H9 (cell line): ENCODE data around the gene CHMP4B. TPM values are rescaled to one million over a fixed set of nuclear protein-coding genes. Genes with fewer than 3 reads are reported as not detected.

Source experiments
- DNase-seq: peaks from one replicate; pipeline ENCODE4 v3.0.0-alpha.2; 2017
- H2AFZ ChIP-seq: one replicate; pipeline ENCODE4 v1.6.1; 2013; ENCODE audit warnings: mild to moderate bottlenecking, low read length, control low read depth, moderate library complexity
- H2AK5ac ChIP-seq: 2 replicates; pipeline ENCODE4 v1.6.1; 2013; ENCODE audit warnings: low read length, control low read depth, mixed read lengths; ENCODE audit not compliant: insufficient read length
- H2BK120ac ChIP-seq: one replicate; pipeline ENCODE4 v1.6.1; 2013; ENCODE audit warnings: low read depth, mild to moderate bottlenecking, low read length, control low read depth, inconsistent platforms; ENCODE audit not compliant: poor library complexity, severe bottlenecking
- H2BK12ac ChIP-seq: 2 replicates; pipeline ENCODE4 v1.6.1; 2013; ENCODE audit warnings: low read length, control low read depth, mixed read lengths, low read depth; ENCODE audit not compliant: insufficient read length
- H2BK15ac ChIP-seq: 2 replicates; pipeline ENCODE4 v1.6.1; 2013; ENCODE audit warnings: low read depth, low read length, control low read depth
- H2BK20ac ChIP-seq: one replicate; pipeline ENCODE4 v1.6.1; 2013; ENCODE audit warnings: low read depth, mild to moderate bottlenecking, low read length, control low read depth, inconsistent platforms; ENCODE audit not compliant: poor library complexity, severe bottlenecking
- H2BK5ac ChIP-seq: 2 replicates; pipeline ENCODE4 v1.6.1; 2013; ENCODE audit warnings: low read length, control low read depth, mixed read lengths; ENCODE audit not compliant: insufficient read length
- H3K14ac ChIP-seq: 2 replicates; pipeline ENCODE4 v1.6.1; 2013; ENCODE audit warnings: low read length, control low read depth; ENCODE audit not compliant: insufficient read depth
- H3K18ac ChIP-seq: 2 replicates; pipeline ENCODE4 v1.6.1; 2013; ENCODE audit warnings: low read depth, mild to moderate bottlenecking, mixed read lengths, low read length, control low read depth; ENCODE audit not compliant: insufficient read length
- H3K23ac ChIP-seq: 2 replicates; pipeline ENCODE4 v1.6.1; 2013; ENCODE audit warnings: low read length, control low read depth, mixed read lengths, low read depth; ENCODE audit not compliant: insufficient read length
- H3K23me2 ChIP-seq: 2 replicates; pipeline ENCODE4 v1.6.1; 2013; ENCODE audit warnings: low read depth, mild to moderate bottlenecking, mixed read lengths, low read length, control low read depth; ENCODE audit not compliant: insufficient read length, poor library complexity, severe bottlenecking
- H3K27ac ChIP-seq: 2 replicates; pipeline ENCODE4 v1.5.1; 2013; ENCODE audit warnings: low read length, control low read depth, mixed read lengths, low read depth; ENCODE audit not compliant: insufficient read length
- H3K27me3 ChIP-seq: 2 replicates; pipeline ENCODE4 v1.6.1; 2013; ENCODE audit warnings: low read length, control low read depth, inconsistent platforms; ENCODE audit not compliant: insufficient read depth
- H3K4ac ChIP-seq: 2 replicates; pipeline ENCODE4 v1.6.1; 2013; ENCODE audit warnings: low read depth, mild to moderate bottlenecking, control low read depth, inconsistent platforms, low read length, moderate library complexity
- H3K4me1 ChIP-seq: 2 replicates; pipeline ENCODE4 v1.6.1; 2013; ENCODE audit warnings: low read length, control low read depth, inconsistent platforms; ENCODE audit not compliant: insufficient read depth
- H3K4me2 ChIP-seq: 2 replicates; pipeline ENCODE4 v1.6.1; 2013; ENCODE audit warnings: low read length, control low read depth, mixed read lengths; ENCODE audit not compliant: insufficient read length, insufficient read depth
- H3K56ac ChIP-seq: 2 replicates; pipeline ENCODE4 v1.6.1; 2013; ENCODE audit warnings: low read depth, mild to moderate bottlenecking, mixed read lengths, low read length, control low read depth; ENCODE audit not compliant: insufficient read length
- H3K79me1 ChIP-seq: 2 replicates; pipeline ENCODE4 v1.6.1; 2013; ENCODE audit warnings: low read depth, mild to moderate bottlenecking, moderate library complexity, low read length, control low read depth, inconsistent platforms; ENCODE audit not compliant: insufficient read depth, poor library complexity, severe bottlenecking
- H3K79me2 ChIP-seq: 2 replicates; pipeline ENCODE4 v1.6.1; 2013; ENCODE audit warnings: low read length, control low read depth, inconsistent platforms; ENCODE audit not compliant: insufficient read depth
- H3K9ac ChIP-seq: 2 replicates; pipeline ENCODE4 v1.6.1; 2013; ENCODE audit warnings: low read length, control low read depth, mixed read lengths; ENCODE audit not compliant: insufficient read length; ENCODE audit errors: extremely low read depth
- H3K9me3 ChIP-seq: one replicate; pipeline ENCODE4 v1.6.1; 2013; ENCODE audit warnings: low read depth, low read length, inconsistent platforms; ENCODE audit not compliant: control insufficient read depth
- H3T11ph ChIP-seq: one replicate; pipeline ENCODE4 v1.6.1; 2013; ENCODE audit warnings: mild to moderate bottlenecking, low read length, control low read depth, inconsistent platforms
- H4K20me1 ChIP-seq: one replicate; pipeline ENCODE4 v1.6.1; 2013; ENCODE audit not compliant: control insufficient read depth, insufficient read length, insufficient read depth
- H4K5ac ChIP-seq: 2 replicates; pipeline ENCODE4 v1.6.1; 2013; ENCODE audit warnings: low read depth, mild to moderate bottlenecking, mixed read lengths, low read length, control low read depth; ENCODE audit not compliant: insufficient read length
- H4K8ac ChIP-seq: replicated peaks from 2 replicates; pipeline ENCODE4 v1.6.1; 2013; ENCODE audit warnings: low read length, control low read depth, mixed read lengths, low read depth; ENCODE audit not compliant: insufficient read length
- H4K91ac ChIP-seq: 2 replicates; pipeline ENCODE4 v1.6.1; 2013; ENCODE audit warnings: low read depth, mild to moderate bottlenecking, moderate library complexity, mixed read lengths, low read length, control low read depth; ENCODE audit not compliant: insufficient read length
- H3K27ac Mint-ChIP-seq, 3 experiments: 2 replicates in 2 of 3; 3 replicates in 1 of 3; pipeline ENCODE4 v1.8.0; 2020 to 2021; ENCODE audit warnings: mixed read lengths in 3 of 3, mild to moderate bottlenecking in 1 of 3, moderate library complexity in 1 of 3
- H3K27me3 Mint-ChIP-seq: 2 replicates; pipeline ENCODE4 v1.8.0; 2021; ENCODE audit warnings: low read depth, mild to moderate bottlenecking, moderate library complexity, mixed read lengths
- H3K36me3 Mint-ChIP-seq, 3 experiments: 2 replicates in 2 of 3; 3 replicates in 1 of 3; pipeline ENCODE4 v1.8.0; 2020 to 2021; ENCODE audit warnings: low read depth in 3 of 3, mixed read lengths in 3 of 3; ENCODE audit not compliant: insufficient read depth in 1 of 3
- H3K4me1 Mint-ChIP-seq, 2 experiments: 2 replicates each; pipeline ENCODE4 v1.8.0; 2020; ENCODE audit warnings: mixed read lengths in 2 of 2
- H3K4me3 Mint-ChIP-seq, 2 experiments: 2 replicates in 1 of 2; 3 replicates in 1 of 2; pipeline ENCODE4 v1.8.0; 2020 to 2021; ENCODE audit warnings: mild to moderate bottlenecking in 2 of 2, mixed read lengths in 2 of 2, moderate library complexity in 1 of 2
- H3K9me3 Mint-ChIP-seq, 2 experiments: 2 replicates in 1 of 2; 3 replicates in 1 of 2; pipeline ENCODE4 v1.8.0; 2020; ENCODE audit warnings: mild to moderate bottlenecking in 2 of 2, mixed read lengths in 2 of 2, moderate library complexity in 1 of 2
- WGBS: extraction: QIAGEN DNeasy Blood & Tissue Kit; methylation state at CpG from one replicate; pipeline ENCODE4 v1.1.7; 2013; ENCODE audit warnings: missing lambda C conversion rate, low lambda C conversion rate, mixed read lengths; ENCODE audit not compliant: insufficient read length; ENCODE audit errors: extremely low coverage; 5-methylcytosine and 5-hydroxymethylcytosine counted together
- total RNA-seq: library from RNA; stranded (reverse); gene quantifications from 2 replicates; pipeline ENCODE4 v1.2.1, GENCODE V29; 2021
- TF ChIP-seq, protein P1 (sequence below): fragments of 200-600 bp; sonication (generic); conservative IDR thresholded peaks from 3 replicates; pipeline ENCODE4 v1.8.0; 2021; ENCODE audit warnings: antibody characterized with exemption, mild to moderate bottlenecking

The CHMP4B gene
- total RNA-seq, 1 experiment from 2014 or later = 94.9 TPM

- H3K27ac Mint-ChIP-seq = no peak overlapping the region
- H3K9ac ChIP-seq = no peak overlapping the region
- H3K4me3 Mint-ChIP-seq = no peak overlapping the region
- no peaks in the 10 kb centered on the region for H3K4me1 ChIP-seq
- peaks cover 0 to 2% (median 0%) of the 10 kb centered on the region in 3 experiments; a peak in 1 of 7 replicates for H3K36me3 Mint-ChIP-seq
- H4K5ac ChIP-seq = no peak overlapping the region
- no peaks in the 10 kb centered on the region for H4K20me1 ChIP-seq
- no peak for DNase-seq
- no peak overlapping the region for H3T11ph ChIP-seq
- H2AFZ ChIP-seq = no peak overlapping the region
- H3K27ac ChIP-seq = no peak overlapping the region
- no peaks in the 10 kb centered on the region for H3K79me1 ChIP-seq
- no peak overlapping the region for H2BK12ac ChIP-seq
- no peak overlapping the region for H3K23ac ChIP-seq
- no peaks in the 10 kb centered on the region for H3K27me3 Mint-ChIP-seq
- no peaks in the 10 kb centered on the region for H3K9me3 ChIP-seq
- TF ChIP-seq, protein P1, sequence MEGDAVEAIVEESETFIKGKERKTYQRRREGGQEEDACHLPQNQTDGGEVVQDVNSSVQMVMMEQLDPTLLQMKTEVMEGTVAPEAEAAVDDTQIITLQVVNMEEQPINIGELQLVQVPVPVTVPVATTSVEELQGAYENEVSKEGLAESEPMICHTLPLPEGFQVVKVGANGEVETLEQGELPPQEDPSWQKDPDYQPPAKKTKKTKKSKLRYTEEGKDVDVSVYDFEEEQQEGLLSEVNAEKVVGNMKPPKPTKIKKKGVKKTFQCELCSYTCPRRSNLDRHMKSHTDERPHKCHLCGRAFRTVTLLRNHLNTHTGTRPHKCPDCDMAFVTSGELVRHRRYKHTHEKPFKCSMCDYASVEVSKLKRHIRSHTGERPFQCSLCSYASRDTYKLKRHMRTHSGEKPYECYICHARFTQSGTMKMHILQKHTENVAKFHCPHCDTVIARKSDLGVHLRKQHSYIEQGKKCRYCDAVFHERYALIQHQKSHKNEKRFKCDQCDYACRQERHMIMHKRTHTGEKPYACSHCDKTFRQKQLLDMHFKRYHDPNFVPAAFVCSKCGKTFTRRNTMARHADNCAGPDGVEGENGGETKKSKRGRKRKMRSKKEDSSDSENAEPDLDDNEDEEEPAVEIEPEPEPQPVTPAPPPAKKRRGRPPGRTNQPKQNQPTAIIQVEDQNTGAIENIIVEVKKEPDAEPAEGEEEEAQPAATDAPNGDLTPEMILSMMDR = no peak
- no peaks in the 10 kb centered on the region; a peak in 2 of 5 replicates for H3K9me3 Mint-ChIP-seq
- WGBS = no CpG with 5 or more reads among the region's 9 CpGs
- no peaks in the 10 kb centered on the region for H3K79me2 ChIP-seq
- H4K91ac ChIP-seq = no peak overlapping the region
- H3K14ac ChIP-seq = no peak overlapping the region; the same call in 1 of the 2 replicates
- no peak overlapping the region for H2AK5ac ChIP-seq
- H3K4ac ChIP-seq = no peak overlapping the region
- H3K56ac ChIP-seq = no peak overlapping the region
- peaks cover 13% of the 10 kb centered on the region in 2 experiments for H3K4me1 Mint-ChIP-seq
- no peak overlapping the region for H2BK120ac ChIP-seq
- no peaks in the 10 kb centered on the region for H3K27me3 ChIP-seq
- no peak overlapping the region for H3K4me2 ChIP-seq
- no peak overlapping the region for H3K18ac ChIP-seq
- no peaks in the 10 kb centered on the region for H3K23me2 ChIP-seq
- no peak overlapping the region for H2BK20ac ChIP-seq
- H4K8ac ChIP-seq = no peak overlapping the region
- no peak overlapping the region for H2BK5ac ChIP-seq
- no peak overlapping the region for H2BK15ac ChIP-seq
These were observed 14.8 kb upstream of the CHMP4B start for GRCh38 chr20:33796263-33796906.
